HG02870 (cell line): ENCODE data around the gene SGSM1.

Experiments used
- ATAC-seq: cut with Tn5 transposase; IDR thresholded peaks from one replicate; pipeline ENCODE4 v1.9.1; 2021; ENCODE audit warnings: mild to moderate bottlenecking, moderate library complexity; ENCODE audit not compliant: unreplicated experiment

SGSM1 gene, protein sequence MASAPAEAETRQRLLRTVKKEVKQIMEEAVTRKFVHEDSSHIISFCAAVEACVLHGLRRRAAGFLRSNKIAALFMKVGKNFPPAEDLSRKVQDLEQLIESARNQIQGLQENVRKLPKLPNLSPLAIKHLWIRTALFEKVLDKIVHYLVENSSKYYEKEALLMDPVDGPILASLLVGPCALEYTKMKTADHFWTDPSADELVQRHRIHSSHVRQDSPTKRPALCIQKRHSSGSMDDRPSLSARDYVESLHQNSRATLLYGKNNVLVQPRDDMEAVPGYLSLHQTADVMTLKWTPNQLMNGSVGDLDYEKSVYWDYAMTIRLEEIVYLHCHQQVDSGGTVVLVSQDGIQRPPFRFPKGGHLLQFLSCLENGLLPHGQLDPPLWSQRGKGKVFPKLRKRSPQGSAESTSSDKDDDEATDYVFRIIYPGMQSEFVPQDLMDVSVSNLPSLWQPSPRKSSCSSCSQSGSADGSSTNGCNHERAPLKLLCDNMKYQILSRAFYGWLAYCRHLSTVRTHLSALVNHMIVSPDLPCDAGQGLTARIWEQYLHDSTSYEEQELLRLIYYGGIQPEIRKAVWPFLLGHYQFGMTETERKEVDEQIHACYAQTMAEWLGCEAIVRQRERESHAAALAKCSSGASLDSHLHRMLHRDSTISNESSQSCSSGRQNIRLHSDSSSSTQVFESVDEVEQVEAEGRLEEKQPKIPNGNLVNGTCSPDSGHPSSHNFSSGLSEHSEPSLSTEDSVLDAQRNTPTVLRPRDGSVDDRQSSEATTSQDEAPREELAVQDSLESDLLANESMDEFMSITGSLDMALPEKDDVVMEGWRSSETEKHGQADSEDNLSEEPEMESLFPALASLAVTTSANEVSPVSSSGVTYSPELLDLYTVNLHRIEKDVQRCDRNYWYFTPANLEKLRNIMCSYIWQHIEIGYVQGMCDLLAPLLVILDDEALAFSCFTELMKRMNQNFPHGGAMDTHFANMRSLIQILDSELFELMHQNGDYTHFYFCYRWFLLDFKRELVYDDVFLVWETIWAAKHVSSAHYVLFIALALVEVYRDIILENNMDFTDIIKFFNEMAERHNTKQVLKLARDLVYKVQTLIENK

DNA sequence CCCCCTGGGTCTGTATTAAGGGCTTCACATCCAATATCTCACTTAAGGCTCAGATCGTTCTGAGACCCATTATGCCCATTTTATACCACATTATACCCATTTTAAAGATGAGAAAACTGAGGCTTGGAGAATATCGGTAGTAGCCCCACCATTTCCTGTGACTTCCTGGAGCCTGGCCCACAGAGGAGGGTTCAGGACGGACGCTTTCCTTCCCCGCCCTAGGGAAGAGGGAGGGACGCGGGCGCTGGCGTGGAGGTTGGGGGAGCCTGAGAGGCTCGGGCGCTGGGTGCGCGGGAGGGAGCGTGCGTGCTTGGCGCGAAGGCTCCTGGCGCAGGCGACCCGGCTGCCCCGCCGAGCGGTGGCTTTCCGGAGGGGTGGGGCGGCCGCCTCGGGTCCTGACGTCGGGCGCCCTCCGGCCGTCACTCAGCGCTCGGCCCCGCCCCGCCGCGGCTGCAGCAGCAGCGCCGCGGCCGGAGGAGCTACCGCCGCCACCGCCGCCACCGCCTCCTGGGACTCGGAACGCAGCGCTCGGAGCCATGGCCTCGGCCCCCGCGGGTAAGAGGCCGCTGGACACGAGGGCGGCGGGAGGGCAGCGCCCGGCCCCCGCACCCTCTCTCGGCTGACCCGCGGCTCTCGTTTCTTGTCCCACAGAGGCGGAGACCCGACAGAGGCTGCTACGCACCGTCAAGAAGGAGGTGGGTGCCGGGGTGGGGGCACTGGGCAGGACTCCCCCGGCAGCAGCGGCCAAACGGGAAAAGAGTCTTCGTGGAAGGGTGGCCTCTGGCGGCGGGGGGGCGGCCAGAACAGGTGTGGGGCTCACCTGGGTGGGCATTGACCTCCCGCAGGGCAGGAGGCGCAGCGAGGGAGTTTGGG lies at the start of gene SGSM1:
Gene SGSM1 (plus strand): TSS at position 422 of the 873 bp plus-strand sequence. CDS start 115 bp downstream, at position 537.
- no peak for ATAC-seq

- no peak for ATAC-seq
Observed at GRCh38 chr22:24758164-24758799, 47.7 kb upstream of the SGSM1 start.

DNA sequence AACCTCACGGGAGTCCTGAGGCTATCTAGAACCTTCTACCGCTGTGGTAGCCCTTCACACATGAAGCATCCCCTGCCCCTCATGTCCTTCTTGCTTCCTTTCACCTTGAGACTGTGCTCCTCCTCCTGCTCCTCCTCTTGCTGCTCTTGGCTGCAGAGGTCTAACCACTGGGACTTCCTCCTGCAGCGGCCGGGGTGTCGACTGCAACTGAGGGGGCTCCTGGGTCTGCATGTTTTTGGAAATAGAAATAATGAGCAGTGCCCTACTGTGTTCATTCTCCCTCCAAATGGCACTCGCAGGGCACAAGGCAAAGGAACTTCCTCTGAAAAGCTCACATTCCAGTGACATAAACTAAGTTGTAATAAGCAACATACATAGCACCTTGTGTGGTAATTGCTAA lies 46.2 kb upstream of the SGSM1 start:
- ATAC-seq = no peak

DNA sequence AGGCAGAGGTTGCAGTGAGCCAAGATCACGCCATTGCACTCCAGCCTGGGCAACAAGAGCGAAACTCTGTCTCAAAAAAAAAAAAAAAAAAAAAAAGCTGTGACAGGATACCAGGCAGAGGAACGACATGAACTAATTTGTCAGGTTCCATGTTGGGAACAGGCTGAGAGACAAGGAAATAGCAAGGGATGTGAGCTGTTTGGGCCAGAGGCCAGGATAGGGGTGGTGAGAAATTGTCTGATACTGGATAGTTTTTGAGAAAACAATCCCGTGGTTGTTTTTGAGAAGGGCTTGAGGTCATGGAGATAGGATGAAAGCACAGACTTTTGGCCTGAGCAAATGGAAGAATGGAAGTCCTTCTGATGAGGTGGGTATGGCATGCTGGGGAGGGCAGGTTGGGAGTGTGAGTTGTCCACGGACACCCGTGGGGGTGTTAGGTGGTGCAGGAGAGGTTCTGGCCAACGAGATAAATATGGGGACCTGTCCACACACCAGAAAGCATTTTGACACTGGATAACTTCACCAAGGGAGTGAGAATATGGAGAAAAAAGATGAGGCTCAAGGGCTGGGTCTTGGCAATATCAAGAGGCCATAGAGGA lies 45.2 kb upstream of the SGSM1 start:
- ATAC-seq = no peak

GRCh38 chr22:24761888-24762675 lies 43.9 kb upstream of the SGSM1 start:
- no peak for ATAC-seq

DNA sequence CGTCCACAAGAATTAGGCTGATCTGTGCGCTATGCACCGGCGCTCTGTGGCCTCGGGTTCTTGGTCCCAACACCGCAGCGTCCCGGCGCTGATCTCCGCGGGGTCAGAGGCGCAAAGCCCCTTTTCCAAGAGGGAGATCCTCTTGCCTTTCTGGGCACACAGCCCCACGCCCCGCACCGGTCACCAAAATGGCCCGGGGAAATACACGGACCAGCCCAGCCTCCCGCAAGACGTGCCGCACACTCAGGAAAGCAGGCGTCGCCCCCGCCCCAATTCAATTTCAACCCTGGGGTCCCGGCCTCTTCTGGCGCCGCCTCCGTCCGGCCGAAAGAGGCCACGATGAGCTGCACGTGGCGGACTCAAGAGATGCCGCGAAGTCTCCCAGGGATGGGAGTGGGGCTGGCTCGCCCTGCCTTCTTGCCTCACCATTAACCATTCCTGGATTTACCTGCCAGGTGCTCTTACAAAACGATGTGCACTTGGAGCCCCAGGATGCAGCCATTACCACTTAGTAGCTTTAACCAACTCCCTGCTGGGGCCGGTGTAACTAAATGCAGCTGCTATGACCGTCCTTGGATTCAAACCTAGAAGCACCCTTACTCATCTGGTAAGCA lies 42.0 kb upstream of the SGSM1 start:
- no peak for ATAC-seq

GRCh38 chr22:24765166-24765565 lies 40.8 kb upstream of the SGSM1 start:
- ATAC-seq = no peak

- ATAC-seq = no peak
Observed at GRCh38 chr22:24768537-24769374, 37.3 kb upstream of the SGSM1 start.

- ATAC-seq = no peak
Observed at GRCh38 chr22:24772493-24773220, 33.4 kb upstream of the SGSM1 start.

- no peak for ATAC-seq
Observed at GRCh38 chr22:24775769-24776492, 30.1 kb upstream of the SGSM1 start.

DNA sequence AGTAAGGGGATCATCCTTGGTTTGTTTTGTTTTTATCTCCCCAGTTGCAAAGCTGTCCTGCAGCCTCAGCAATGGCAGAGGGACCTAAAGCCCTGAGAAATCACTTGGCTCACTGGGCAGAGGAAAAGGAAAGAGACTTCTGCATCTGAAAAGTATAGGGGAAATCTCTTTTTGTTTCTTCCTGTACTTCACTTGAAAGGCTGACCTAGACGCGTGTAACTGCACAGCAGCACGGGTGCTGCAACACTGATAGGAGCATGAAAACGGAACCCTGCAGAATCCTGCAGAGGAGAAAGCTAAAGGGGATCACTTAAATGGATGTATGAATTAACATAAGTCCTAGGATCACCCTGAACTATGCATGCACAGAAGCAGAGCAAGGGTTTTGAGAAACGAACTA lies 29.5 kb upstream of the SGSM1 start:
- ATAC-seq = no peak

GRCh38 chr22:24789516-24789915 lies 16.5 kb upstream of the SGSM1 start:
- ATAC-seq = no peak

GRCh38 chr22:24791362-24791761 lies 14.6 kb upstream of the SGSM1 start:
- ATAC-seq = no peak

DNA sequence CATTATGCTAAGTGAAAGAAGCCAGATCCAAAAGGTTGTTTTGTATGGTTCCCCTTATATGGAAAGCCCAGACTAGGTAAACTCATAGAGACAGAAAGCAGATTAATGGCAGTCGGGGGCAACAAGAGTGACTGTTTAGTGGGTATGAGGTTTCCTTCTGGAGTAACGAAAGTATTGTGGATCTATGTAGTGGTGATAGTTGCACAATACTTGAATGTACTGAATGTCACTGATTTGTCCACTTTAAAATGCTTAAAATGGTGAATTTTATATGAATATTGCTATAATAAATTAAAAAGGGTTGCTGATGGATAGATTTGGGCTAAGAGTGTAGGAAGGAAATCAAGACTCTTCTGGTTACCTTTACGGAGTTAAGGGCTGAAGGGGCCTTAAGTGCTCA lies 10.0 kb upstream of the SGSM1 start:
- ATAC-seq = no peak

DNA sequence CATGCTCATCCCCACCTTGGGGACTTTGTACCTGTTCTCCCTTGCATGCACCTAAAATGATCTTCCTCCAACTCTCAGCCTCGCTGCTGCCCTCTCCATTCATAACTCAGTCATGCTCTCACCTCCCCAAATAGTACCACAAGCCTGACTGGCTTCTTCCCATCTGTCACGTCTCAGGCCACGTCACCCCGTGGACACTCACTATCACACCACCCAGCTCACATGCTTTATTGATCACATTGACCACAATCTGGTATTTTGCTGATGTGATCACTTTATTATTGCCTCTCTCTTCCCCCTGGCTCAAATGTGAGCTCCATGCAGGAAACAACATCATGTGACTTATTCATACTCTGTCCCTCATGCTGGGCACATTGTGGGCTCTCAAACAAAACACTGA lies 9.2 kb upstream of the SGSM1 start:
- no peak for ATAC-seq

DNA sequence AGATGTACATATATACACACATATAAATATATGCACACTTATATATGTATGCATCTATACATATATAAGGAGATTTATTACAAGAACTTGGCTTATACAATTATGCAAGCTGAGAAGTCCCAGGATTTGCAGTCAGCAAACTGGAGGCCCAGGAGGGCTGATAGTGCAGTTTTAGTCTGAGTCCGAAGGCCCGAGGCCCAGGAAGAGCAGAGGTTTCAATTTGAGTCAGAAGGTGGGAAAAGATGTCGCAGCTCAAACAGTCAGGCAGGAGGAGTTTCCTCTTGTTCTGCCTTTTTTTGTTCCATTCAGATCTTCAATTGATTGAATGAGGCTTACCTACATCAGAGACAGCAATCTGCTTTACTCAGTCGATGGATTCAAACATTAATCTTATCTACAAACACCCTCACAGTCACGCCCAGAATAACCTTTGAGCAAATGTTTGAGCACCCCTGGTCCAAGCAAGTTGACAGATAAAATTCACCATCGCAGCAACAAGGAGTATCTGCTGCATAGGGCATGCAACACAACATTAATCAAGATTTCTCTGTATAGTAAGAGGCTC lies 4.0 kb upstream of the SGSM1 start:
- ATAC-seq = no peak
